HepG2 (cell line): ENCODE data around the gene MEX3B. TPM values are rescaled to one million over a fixed set of nuclear protein-coding genes. Genes with fewer than 3 reads are reported as not detected.
A peak's percentile ranks its signal among the peaks of the same experiment; 100 is the strongest.

Experiments
- CSRNP1 ChIP-seq: sonication (generic); formaldehyde crosslinking; IDR thresholded peaks from 2 replicates; pipeline ENCODE4 v1.8.1; 2023; ENCODE audit warnings: mild to moderate bottlenecking, missing genetic modification reagents
- PHF8 ChIP-seq: sonication (generic); formaldehyde crosslinking; IDR thresholded peaks from 2 replicates; pipeline ENCODE4 v1.5.0; 2020; ENCODE audit warnings: missing genetic modification reagents
- POGK ChIP-seq: sonication (generic); formaldehyde crosslinking; conservative IDR thresholded peaks from 2 replicates; pipeline ENCODE4 v1.8.0; 2022; ENCODE audit warnings: mild to moderate bottlenecking, moderate library complexity, missing genetic modification reagents
- TFDP2 ChIP-seq: sonication (generic); formaldehyde crosslinking; IDR thresholded peaks from 2 replicates; pipeline ENCODE4 v1.4.0; 2020; ENCODE audit warnings: missing genetic modification reagents
- ZBTB42 ChIP-seq: sonication (generic); formaldehyde crosslinking; IDR thresholded peaks from 2 replicates; pipeline ENCODE4 v1.5.0; 2020; ENCODE audit warnings: mild to moderate bottlenecking, missing genetic modification reagents
- ZFX ChIP-seq: sonication (generic); formaldehyde crosslinking; IDR thresholded peaks from 2 replicates; pipeline ENCODE4 v1.4.0; 2020; ENCODE audit warnings: mild to moderate bottlenecking, low read depth, missing genetic modification reagents, moderate library complexity
- ZNF318 ChIP-seq: sonication (generic); formaldehyde crosslinking; IDR thresholded peaks from 2 replicates; pipeline ENCODE4 v1.4.0; 2020; ENCODE audit warnings: mild to moderate bottlenecking, missing genetic modification reagents
- ZNF333 ChIP-seq: sonication (generic); formaldehyde crosslinking; IDR thresholded peaks from 2 replicates; pipeline ENCODE4 v1.4.0; 2020; ENCODE audit warnings: mild to moderate bottlenecking, missing genetic modification reagents, borderline replicate concordance
- ZNF567 ChIP-seq: sonication (generic); formaldehyde crosslinking; IDR thresholded peaks from 2 replicates; pipeline ENCODE4 v1.8.1; 2023; ENCODE audit warnings: mild to moderate bottlenecking, missing genetic modification reagents, borderline replicate concordance
- ZNF660 ChIP-seq: sonication (generic); formaldehyde crosslinking; IDR thresholded peaks from 2 replicates; pipeline ENCODE4 v1.5.1; 2020; ENCODE audit warnings: mild to moderate bottlenecking, low read depth, missing genetic modification reagents, borderline replicate concordance
- polyA plus RNA-seq, 8 experiments: library from polyadenylated mRNA; depleted of rRNA in 3 of 8; stranded (reverse) in 7 of 8; unstranded in 1 of 8; fragments of >200 nt; fragmentation: Illumina TruSeq in 4 of 8; extraction: Trizol in 4 of 8; gene quantifications; 2 replicates each; pipeline versions ENCODE4 v1.2.1 to v1.2.3, GENCODE V29; 2011 to 2016; ENCODE audit warnings: low read depth in 4 of 8, missing spikeins in 1 of 8, mixed read lengths in 1 of 8; ENCODE audit not compliant: insufficient read depth in 1 of 8
- total RNA-seq, 5 experiments: library from RNA; depleted of rRNA; stranded (reverse); fragments of >200 nt; fragmentation: Illumina TruSeq; extraction: Trizol; gene quantifications; 2 replicates each; pipeline ENCODE4 v1.2.3, GENCODE V29; 2016; ENCODE audit warnings: low read depth in 1 of 5

The MEX3B gene
- total and polyA plus RNA-seq, 2 of the 13 experiments (the other 11 are each of a cell fraction or from before 2014, with no cell fraction given): 0.48 to 0.62 TPM

- TF ChIP-seq ZNF318 (CRISPR knock-in tag) (no peak), PHF8 (CRISPR knock-in tag) (peak; percentile 64), ZNF567 (CRISPR knock-in tag) (0 out of 2 replicates have a peak, but pooled peaks have one; percentile 37), ZBTB42 (CRISPR knock-in tag) (no peak), ZNF660 (CRISPR knock-in tag) (no peak), ZFX (CRISPR knock-in tag) (peak; percentile 32; the same call in 1 of the 2 replicates), POGK (peak; percentile 36; the same call in 1 of the 2 replicates), TFDP2 (CRISPR knock-in tag) (0 out of 2 replicates have a peak, but pooled peaks have one; percentile 4), CSRNP1 (CRISPR knock-in tag) (peak; percentile 58; the same call in 1 of the 2 replicates), ZNF333 (CRISPR knock-in tag) (0 out of 2 replicates have a peak, but pooled peaks have one; percentile 40)
Observed at GRCh38 chr15:82046666-82047452, 1.0 kb upstream of the MEX3B start (continued).
